Activated naive CD8-positive, alpha-beta T cell treated with anti-CD3 and anti-CD28 coated beads, Interleukin-2, amount 50 U/mL, for 16 hours (primary cell): ENCODE data around the gene EDC4.

Experiments used
- DNase-seq: peaks from one replicate; pipeline ENCODE4 v3.0.0-alpha.2; 2020; ENCODE audit warnings: low read depth, low spot score

EDC4 gene

GRCh38 chr16:67877064-67877463, 4.2 kb downstream of the EDC4 start:
- no peak for DNase-seq

- no peak for DNase-seq
These were observed 5.4 kb downstream of the EDC4 start for GRCh38 chr16:67878232-67878631.

- no peak for DNase-seq
These were observed 6.0 kb downstream of the EDC4 start for GRCh38 chr16:67878846-67879245.

- DNase-seq: no peak
These were observed 6.6 kb downstream of the EDC4 start for GRCh38 chr16:67879462-67879861.

GRCh38 chr16:67879936-67880335, 7.1 kb downstream of the EDC4 start:
- no peak for DNase-seq

GRCh38 chr16:67880584-67880983, 7.7 kb downstream of the EDC4 start:
- no peak for DNase-seq

GRCh38 chr16:67881621-67882161, 8.8 kb downstream of the EDC4 start:
- DNase-seq: no peak

- DNase-seq: no peak
These were observed 9.7 kb downstream of the EDC4 start for GRCh38 chr16:67882374-67883145.

GRCh38 chr16:67883146-67883871, 10.5 kb downstream of the EDC4 start:
- no peak for DNase-seq

- DNase-seq: peak; percentile 42
These were observed 11.0 kb downstream of the EDC4 start for GRCh38 chr16:67883872-67884261.

GRCh38 chr16:67884684-67885083, 11.8 kb downstream of the EDC4 start, which contains the start of gene NRN1L:
NRN1L (plus strand) TSS chr16:67884885; CDS start chr16:67884904, 19 bp downstream.
- no peak for DNase-seq

GRCh38 chr16:67885545-67885944, 12.7 kb downstream of the EDC4 start:
- DNase-seq: no peak

- no peak for DNase-seq
These were observed 13.1 kb downstream of the EDC4 start for GRCh38 chr16:67885976-67886375.

- no peak for DNase-seq
These were observed 13.5 kb downstream of the EDC4 start for GRCh38 chr16:67886387-67886786.

- no peak for DNase-seq
These were observed 15.5 kb downstream of the EDC4 start for GRCh38 chr16:67888331-67888730.

- DNase-seq: no peak
These were observed 19.5 kb downstream of the EDC4 start for GRCh38 chr16:67892375-67892774.

GRCh38 chr16:67892899-67893742, 20.3 kb downstream of the EDC4 start, which contains the start of gene PSKH1:
PSKH1 (plus strand) TSS chr16:67893254; CDS start chr16:67908750, 15,496 bp downstream.
- DNase-seq: peak; percentile 88

GRCh38 chr16:67893743-67894399, 21.0 kb downstream of the EDC4 start:
- no peak for DNase-seq

GRCh38 chr16:67897231-67897630, 24.4 kb downstream of the EDC4 start:
- no peak for DNase-seq

GRCh38 chr16:67901734-67902133, 28.9 kb downstream of the EDC4 start:
- DNase-seq: no peak

GRCh38 chr16:67902831-67903230, 30.0 kb downstream of the EDC4 start:
- no peak for DNase-seq
